ENCODE data around the gene NOS1AP.
"Not testable (repeated sequence)": the region's sequence is repeated elsewhere in the genome, so short reads cannot be mapped to it uniquely, and the experiment has no call there.

- TF ChIP-seq CTCF (conservative IDR thresholded peaks at IDR 0.05 in 1 of 2, IDR thresholded peaks at IDR 0.05 in 1 of 2; ENCODE audit: extremely low read depth in 1 of 2, insufficient read depth in 1 of 2, low read depth in 1 of 2, low read length in 2 of 2); EZH2 (IDR thresholded peaks at IDR 0.05; ENCODE audit: borderline replicate concordance, low read length): not testable (repeated sequence)
Observed at GRCh38 chr1:162053949-162054348, 15.5 kb upstream of the NOS1AP start.
